NCI-H82 treated with DMSO at 0.1 percent for 48 hours (cell line): ENCODE data around the gene GLB1L2.
A peak's percentile ranks its signal among the peaks of the same experiment; 100 is the strongest.

Experiments used
- DNase-seq: peaks from one replicate; lab custom pipeline; 2025; ENCODE audit not compliant: unreplicated experiment; lab: John Stamatoyannopoulos, UW

GLB1L2 gene

GRCh38 chr11:134383576-134384221 lies 51.9 kb downstream of the GLB1L2 start:
- DNase-seq, result no peak

DNA sequence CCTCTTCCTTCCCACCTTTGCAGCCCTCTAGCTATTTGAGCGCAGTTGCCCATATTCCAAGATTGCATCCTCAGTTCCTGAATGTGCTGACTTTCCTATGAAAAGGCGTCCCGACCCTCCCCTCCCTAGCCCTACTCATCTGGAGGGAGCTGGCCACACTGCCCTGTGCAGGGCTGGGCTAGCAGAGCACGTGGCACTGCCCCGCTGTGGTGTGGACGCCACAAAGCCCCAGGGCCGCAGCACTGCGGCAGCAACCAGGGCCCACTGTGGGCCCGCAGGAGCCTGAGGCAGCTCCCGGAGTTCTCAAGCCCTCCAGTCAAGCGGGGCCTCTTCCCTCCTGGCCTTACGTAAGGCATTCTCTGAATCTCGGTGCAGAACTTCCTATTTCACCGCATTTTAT lies 52.6 kb downstream of the GLB1L2 start:
- no peak for DNase-seq

DNA sequence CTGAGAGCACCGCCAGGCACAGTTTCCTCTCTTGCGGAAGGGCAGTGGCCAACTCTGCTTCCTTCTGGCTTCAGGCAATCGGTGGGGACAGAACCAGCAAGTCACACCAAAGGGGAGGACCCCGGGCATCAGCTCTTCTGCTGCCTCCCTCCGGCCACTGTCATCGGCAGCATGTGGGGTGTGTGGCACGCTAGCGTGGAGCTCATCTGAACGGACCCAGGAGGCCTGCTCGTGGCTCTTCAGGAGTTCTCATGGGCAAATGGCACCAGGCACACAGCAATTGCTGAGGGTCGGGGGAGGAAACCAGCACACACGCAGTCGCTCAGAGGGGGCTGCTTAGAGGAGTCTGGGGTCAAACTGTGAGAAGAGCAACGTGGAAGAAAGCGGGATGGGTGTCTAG lies 53.4 kb downstream of the GLB1L2 start:
- no peak for DNase-seq

DNA sequence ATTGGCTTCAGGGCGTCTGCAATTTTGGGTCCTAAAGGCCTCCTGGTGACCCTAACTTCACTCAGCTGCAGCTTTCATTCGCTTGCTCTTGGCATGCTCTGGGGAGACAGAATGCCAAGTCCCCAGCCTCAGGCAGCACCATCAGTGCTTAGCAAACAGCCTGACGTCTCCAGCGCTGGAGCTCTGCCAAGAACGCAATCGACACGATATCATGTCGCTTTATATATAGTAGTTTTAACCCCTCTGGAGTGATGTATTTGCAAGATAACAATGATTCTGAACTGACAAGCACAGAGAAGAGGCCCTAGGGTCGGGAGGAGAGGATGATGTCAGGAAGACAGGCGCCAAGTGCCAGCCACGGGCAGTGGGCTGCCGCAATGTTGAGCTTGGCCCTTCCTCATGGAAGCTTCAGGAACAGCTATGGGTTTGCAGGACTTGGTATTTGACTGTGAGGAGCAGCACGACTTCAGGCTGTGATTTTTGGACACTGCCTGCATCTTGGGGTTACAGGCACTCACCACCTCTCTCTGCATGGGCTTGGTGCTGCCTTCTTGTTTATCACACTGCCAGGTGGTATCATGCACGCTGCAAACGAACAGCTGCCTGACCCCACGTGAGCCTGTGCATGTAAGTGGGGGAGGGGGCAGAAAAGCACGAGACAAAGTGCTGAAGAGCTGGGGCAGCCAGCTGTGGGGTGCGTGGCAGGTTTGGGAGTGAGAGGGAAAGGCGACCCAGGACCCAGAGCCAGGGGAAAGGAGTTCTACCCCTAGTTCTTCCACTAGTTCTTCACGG lies 54.2 kb downstream of the GLB1L2 start:
- no peak for DNase-seq

DNA sequence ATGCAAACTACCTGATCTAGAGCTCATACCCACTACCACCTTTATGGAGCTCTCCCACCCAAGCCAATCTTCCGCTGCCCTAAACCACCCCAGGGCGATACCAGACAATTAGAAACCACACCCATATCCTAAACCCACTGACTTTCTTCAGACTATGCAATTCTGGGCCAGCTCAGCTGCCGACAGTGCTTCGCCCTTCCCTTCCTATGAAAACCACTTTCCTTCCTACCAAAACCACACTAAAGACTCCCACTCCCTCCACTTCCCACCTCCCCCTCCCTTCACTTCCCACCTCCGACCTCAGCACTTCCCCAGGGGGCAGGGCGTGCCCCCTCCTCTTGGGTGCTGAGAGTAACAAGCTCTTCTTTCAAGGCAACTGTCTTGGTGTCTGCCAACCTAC lies 55.2 kb downstream of the GLB1L2 start:
- DNase-seq, result no peak

DNA sequence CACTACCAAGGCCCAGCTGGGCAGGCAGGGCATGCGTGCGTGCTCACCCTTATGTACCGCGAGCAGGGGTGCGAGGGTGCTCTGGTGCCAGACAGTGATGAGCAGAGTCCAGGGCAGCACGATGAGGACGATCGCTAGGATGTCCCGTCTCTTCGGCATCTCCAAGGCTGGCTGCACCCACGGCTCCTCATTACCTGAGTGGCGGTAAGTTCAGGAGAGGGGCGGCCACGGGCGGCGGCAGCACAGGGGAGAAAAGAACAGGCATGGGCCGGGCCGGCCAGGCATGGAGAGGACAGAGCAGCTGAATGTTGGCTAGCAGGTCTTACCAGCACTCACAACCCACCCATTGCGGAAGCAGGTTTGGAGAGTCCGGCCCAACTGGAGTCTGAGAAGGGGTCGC lies 55.7 kb downstream of the GLB1L2 start:
- no peak for DNase-seq

GRCh38 chr11:134388590-134388989 lies 56.8 kb downstream of the GLB1L2 start:
- DNase-seq, result no peak

GRCh38 chr11:134389464-134390180 lies 57.8 kb downstream of the GLB1L2 start:
- no peak for DNase-seq

- DNase-seq, result no peak
Measured at GRCh38 chr11:134390706-134391569, 59.1 kb downstream of the GLB1L2 start.

- no peak for DNase-seq
Measured at GRCh38 chr11:134391656-134392055, 59.9 kb downstream of the GLB1L2 start.

DNA sequence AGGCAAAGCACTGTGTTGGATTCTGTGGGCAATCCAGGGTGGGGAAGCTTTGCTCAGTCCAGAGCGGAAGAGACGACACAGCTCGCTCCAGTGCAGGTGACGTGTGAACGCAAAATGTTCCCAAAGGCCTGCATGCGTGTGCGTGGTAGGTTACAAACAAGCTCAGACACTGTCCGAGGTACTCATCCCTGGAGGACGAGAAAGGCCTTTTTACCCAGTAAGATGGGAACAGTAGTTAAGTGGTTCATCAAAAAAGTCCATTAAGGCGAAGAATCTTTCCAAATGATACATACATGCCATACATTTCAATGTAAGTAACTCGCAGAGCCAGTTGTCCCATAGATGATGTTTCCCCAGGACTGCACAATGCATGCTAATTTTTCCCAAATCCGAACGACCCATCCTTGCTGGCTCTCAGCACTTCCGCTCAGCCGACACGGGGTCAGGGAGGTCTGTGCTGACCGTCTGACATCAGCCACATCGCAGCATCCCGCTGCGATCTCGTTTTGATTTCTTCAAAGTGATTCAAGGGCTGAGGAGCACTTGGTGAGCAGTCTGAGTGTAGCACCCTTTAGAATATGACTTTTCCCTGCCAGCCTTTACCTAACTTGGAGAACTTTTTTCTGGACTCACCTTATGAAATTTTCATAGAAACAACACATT lies 61.3 kb downstream of the GLB1L2 start:
- no peak for DNase-seq

- peak; percentile 66 for DNase-seq
Measured at GRCh38 chr11:134393638-134394037, 61.9 kb downstream of the GLB1L2 start.

- DNase-seq, result no peak
Measured at GRCh38 chr11:134394311-134394710, 62.5 kb downstream of the GLB1L2 start.

GRCh38 chr11:134395002-134395401 lies 63.2 kb downstream of the GLB1L2 start:
- DNase-seq, result no peak

- DNase-seq, result no peak
Measured at GRCh38 chr11:134397304-134398078, 65.7 kb downstream of the GLB1L2 start.

GRCh38 chr11:134398079-134398444 lies 66.3 kb downstream of the GLB1L2 start:
- DNase-seq, result no peak

DNA sequence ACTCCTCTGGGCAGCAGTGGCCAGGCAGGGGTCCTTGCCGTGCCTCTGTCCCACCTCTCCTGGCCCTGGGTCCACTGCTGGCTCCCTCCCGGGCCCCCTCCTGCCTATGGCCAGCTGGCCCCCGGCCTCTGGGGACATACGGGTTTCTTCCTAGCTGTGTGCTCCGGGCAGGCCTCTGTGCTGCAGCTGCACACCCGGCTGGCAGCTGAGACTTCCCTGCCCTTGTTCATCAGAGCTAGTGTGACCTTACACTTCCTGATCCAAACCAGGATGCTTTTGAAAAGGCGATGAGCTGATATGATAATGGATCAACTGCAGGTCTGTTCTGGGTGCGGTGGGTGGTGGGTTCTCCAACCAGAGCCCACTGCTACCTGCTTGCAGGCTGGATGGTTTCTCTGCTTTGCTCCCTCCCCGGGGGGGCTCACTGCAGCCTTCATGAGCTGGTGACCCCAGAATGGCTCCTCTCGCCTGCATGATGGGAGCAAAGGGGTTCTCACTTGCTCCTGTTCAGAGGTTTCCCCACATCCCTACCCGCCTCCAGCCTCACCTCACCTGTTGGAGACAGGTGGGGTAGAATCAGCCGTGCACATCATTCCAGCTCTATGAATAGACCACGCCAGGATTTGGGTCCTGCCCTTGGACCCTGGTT lies 67.0 kb downstream of the GLB1L2 start:
- DNase-seq, result no peak

DNA sequence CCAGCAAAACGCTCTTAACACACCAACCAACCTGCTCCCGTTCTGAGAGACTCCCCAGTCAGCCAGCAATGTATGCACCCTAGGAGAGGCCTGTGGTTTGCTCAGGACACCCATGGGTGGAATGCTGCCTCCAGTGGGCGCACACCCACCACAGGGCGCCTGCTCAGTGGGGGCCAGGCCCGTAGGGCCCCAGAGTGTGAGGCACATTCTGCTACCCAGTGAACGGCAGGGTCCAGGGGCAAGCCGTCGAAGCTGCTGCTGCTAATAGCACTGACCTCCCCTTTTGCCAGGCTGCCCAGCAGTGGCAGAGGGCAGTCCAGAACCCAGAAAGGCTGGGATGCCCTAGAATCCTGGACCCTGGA lies 67.5 kb downstream of the GLB1L2 start:
- no peak for DNase-seq

DNA sequence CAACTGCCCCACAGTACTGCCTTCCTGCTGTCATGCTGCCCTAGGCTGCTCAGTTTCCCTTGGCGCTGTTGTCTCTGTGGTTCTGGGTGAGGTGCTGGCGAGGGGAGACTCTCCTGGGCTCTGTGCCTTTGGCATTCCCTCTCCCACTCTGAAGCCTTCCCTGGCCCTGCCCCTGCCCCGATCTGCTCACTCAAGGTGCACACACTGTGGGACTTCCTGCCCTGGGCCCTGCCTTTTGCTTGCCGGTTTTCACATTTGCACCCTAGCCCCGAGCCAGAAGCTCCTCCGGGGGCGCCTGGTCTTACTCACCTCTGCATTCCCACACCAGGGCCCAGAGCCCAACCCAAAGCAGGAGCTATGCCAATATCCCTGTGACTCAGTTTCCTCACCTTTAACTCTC lies 68.2 kb downstream of the GLB1L2 start:
- DNase-seq, result no peak
